Glutamatergic neuron (in vitro differentiated cells): ENCODE results near the gene MAPT. TPM values are rescaled to one million over a fixed set of nuclear protein-coding genes. Genes with fewer than 3 reads are reported as not detected.

ENCODE experiments used
- DNase-seq: peaks from one replicate; pipeline ENCODE4 v3.0.0; 2022
- H3K27ac Mint-ChIP-seq: one replicate; pipeline ENCODE4 v1.8.0; 2020; ENCODE audit warnings: mild to moderate bottlenecking, mixed read lengths, inconsistent platforms; ENCODE audit not compliant: unreplicated experiment
- H3K27me3 Mint-ChIP-seq: one replicate; pipeline ENCODE4 v1.8.0; 2020; ENCODE audit warnings: mild to moderate bottlenecking, moderate library complexity, mixed read lengths, inconsistent platforms; ENCODE audit not compliant: unreplicated experiment
- H3K36me3 Mint-ChIP-seq: one replicate; pipeline ENCODE4 v1.8.0; 2020; ENCODE audit warnings: mild to moderate bottlenecking, mixed read lengths, inconsistent platforms; ENCODE audit not compliant: unreplicated experiment
- H3K4me1 Mint-ChIP-seq: one replicate; pipeline ENCODE4 v1.8.0; 2020; ENCODE audit warnings: mild to moderate bottlenecking, low read depth, mixed read lengths, inconsistent platforms; ENCODE audit not compliant: unreplicated experiment
- H3K4me3 Mint-ChIP-seq: one replicate; pipeline ENCODE4 v1.8.0; 2020; ENCODE audit warnings: mild to moderate bottlenecking, mixed read lengths, inconsistent platforms; ENCODE audit not compliant: unreplicated experiment
- H3K9me3 Mint-ChIP-seq: one replicate; pipeline ENCODE4 v1.8.0; 2020; ENCODE audit warnings: mild to moderate bottlenecking, moderate library complexity, mixed read lengths, inconsistent platforms; ENCODE audit not compliant: unreplicated experiment
- total RNA-seq: library from RNA; stranded (reverse); fragmentation: NEBNext Ultra II Directional; extraction: Animal tissue kit (Norgen Biotek cat#: 25700); gene quantifications from one replicate; pipeline ENCODE4 v1.2.1, GENCODE V29; 2021; ENCODE audit not compliant: unreplicated experiment
- TF ChIP-seq, protein P1 (sequence below): fragments of 200-600 bp; sonication (generic); IDR thresholded peaks from one replicate; pipeline ENCODE4 v1.5.0; 2021; ENCODE audit not compliant: partially characterized antibody, unreplicated experiment

The MAPT gene
- total RNA-seq, 1 donor from 2014 or later = 123 TPM

- H3K4me3 Mint-ChIP-seq = no peak overlapping the region
Measured at GRCh38 chr17:46031440-46031839, 137.1 kb downstream of the MAPT start.

GRCh38 chr17:46031920-46032319, 137.6 kb downstream of the MAPT start:
- DNase-seq = no peak
- peaks cover 3% of the 10 kb centered on the region for H3K36me3 Mint-ChIP-seq
- peaks cover 24% of the 10 kb centered on the region for H3K9me3 Mint-ChIP-seq
- TF ChIP-seq, protein P1, sequence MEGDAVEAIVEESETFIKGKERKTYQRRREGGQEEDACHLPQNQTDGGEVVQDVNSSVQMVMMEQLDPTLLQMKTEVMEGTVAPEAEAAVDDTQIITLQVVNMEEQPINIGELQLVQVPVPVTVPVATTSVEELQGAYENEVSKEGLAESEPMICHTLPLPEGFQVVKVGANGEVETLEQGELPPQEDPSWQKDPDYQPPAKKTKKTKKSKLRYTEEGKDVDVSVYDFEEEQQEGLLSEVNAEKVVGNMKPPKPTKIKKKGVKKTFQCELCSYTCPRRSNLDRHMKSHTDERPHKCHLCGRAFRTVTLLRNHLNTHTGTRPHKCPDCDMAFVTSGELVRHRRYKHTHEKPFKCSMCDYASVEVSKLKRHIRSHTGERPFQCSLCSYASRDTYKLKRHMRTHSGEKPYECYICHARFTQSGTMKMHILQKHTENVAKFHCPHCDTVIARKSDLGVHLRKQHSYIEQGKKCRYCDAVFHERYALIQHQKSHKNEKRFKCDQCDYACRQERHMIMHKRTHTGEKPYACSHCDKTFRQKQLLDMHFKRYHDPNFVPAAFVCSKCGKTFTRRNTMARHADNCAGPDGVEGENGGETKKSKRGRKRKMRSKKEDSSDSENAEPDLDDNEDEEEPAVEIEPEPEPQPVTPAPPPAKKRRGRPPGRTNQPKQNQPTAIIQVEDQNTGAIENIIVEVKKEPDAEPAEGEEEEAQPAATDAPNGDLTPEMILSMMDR = no peak
- H3K27me3 Mint-ChIP-seq = peaks cover 13% of the 10 kb centered on the region
- peak overlapping the region; percentile 38 for H3K27ac Mint-ChIP-seq
- H3K4me3 Mint-ChIP-seq = no peak overlapping the region
- H3K4me1 Mint-ChIP-seq = peaks cover 35% of the 10 kb centered on the region

More at GRCh38 chr17:46031440-46031839, 137.1 kb downstream of the MAPT start:
- no peak for DNase-seq
- H3K27ac Mint-ChIP-seq = no peak overlapping the region
- TF ChIP-seq, protein P1 = no peak
- H3K4me1 Mint-ChIP-seq = peaks cover 35% of the 10 kb centered on the region
- peaks cover 13% of the 10 kb centered on the region for H3K27me3 Mint-ChIP-seq
- peaks cover 3% of the 10 kb centered on the region for H3K36me3 Mint-ChIP-seq
- H3K9me3 Mint-ChIP-seq = peaks cover 24% of the 10 kb centered on the region

DNA sequence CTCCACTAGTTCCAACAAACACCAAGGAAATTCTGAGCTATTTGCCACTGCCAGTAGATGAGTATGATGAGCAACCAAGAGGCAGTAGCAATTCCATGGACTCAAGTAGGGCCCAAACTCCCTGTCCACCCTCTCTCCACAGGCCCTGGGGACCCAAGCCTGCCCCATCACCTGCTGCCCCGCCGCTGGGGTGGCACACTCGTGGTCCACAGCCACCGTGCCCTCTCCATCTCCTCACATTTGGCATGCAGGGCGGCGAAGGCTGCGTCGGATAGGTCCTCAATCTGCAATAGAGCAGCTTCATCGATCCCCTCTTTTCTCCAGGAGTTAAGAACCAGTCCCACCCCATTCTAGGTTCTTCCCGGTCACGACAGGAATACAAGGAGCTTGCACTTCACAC, 138.6 kb downstream of the MAPT start:
- peaks cover 4% of the 10 kb centered on the region for H3K36me3 Mint-ChIP-seq

DNA sequence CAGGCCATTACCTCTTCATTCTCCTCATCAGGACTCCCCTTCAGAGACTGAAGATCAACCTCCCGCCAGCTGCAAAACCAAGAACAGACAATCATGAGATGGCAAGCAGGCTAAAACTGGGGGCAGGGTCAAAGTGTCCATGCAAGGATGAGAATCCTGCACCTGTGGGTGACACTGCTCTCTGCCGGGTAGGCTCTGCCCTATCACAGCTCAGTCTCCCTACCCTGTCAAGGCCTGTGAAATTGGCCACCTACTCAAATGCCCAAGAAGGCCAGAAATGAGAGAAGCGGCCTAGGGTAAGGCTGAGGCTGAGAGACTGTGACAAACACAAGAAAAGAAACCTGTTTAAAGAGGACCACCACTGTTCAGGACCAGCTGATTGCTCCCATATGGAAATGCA, 139.0 kb downstream of the MAPT start:
- DNase-seq = no peak
- H3K27me3 Mint-ChIP-seq = peaks cover 8% of the 10 kb centered on the region
- peaks cover 21% of the 10 kb centered on the region for H3K4me1 Mint-ChIP-seq
- TF ChIP-seq, protein P1 = no peak
- peaks cover 9% of the 10 kb centered on the region for H3K36me3 Mint-ChIP-seq
- no peak overlapping the region for H3K4me3 Mint-ChIP-seq
- peaks cover 26% of the 10 kb centered on the region for H3K9me3 Mint-ChIP-seq
- H3K27ac Mint-ChIP-seq = no peak overlapping the region

More for the DNA sequence above, 138.6 kb downstream of the MAPT start:
- Mint-ChIP-seq H3K27me3 (peaks cover 10% of the 10 kb centered on the region), H3K27ac (peak overlapping the region; percentile 52), H3K4me1 (peaks cover 26% of the 10 kb centered on the region), H3K9me3 (peaks cover 21% of the 10 kb centered on the region), H3K4me3 (no peak overlapping the region)
- no peak for DNase-seq
- TF ChIP-seq, protein P1 = no peak

GRCh38 chr17:46035112-46035818, 140.9 kb downstream of the MAPT start:
- no peak for DNase-seq
- H3K36me3 Mint-ChIP-seq = peaks cover 10% of the 10 kb centered on the region
- TF ChIP-seq, protein P1 = no peak

More at GRCh38 chr17:46035112-46035818, 140.9 kb downstream of the MAPT start:
- Mint-ChIP-seq H3K4me3 (no peak overlapping the region), H3K27ac (no peak overlapping the region), H3K4me1 (peaks cover 10% of the 10 kb centered on the region), H3K9me3 (peaks cover 18% of the 10 kb centered on the region), H3K27me3 (peaks cover 6% of the 10 kb centered on the region)
